Thyroid gland (tissue), 4 donors: ENCODE measurements around the gene PORCN. TPM values are rescaled to one million over a fixed set of nuclear protein-coding genes. Genes with fewer than 3 reads are reported as not detected.

Source experiments
- DNase-seq, 2 donors: peaks; one replicate each; pipeline ENCODE4 v3.0.0-alpha.2; 2019
- H3K27ac ChIP-seq, 3 donors: fragments of 200-600 bp; sonication (generic); 1 replicate in 2 of 3; 2 replicates in 1 of 3; pipeline ENCODE4 v1.5.1; 2016 to 2019; ENCODE audit warnings: mild to moderate bottlenecking in 1 of 3, moderate library complexity in 1 of 3
- H3K27me3 ChIP-seq: fragments of 200-600 bp; sonication (generic); one replicate; pipeline ENCODE4 v1.5.1; 2019
- H3K36me3 ChIP-seq, 2 donors: fragments of 200-600 bp; sonication (generic); one replicate each; pipeline ENCODE4 v1.5.1; 2016 to 2019
- H3K4me1 ChIP-seq, 2 donors: fragments of 200-600 bp; sonication (generic); one replicate each; pipeline ENCODE4 v1.5.1; 2017 to 2019
- H3K4me3 ChIP-seq, 3 donors: fragments of 200-600 bp; sonication (generic); replicated peaks in 1 of 3; 1 replicate in 2 of 3; 2 replicates in 1 of 3; pipeline ENCODE4 v1.5.1; 2016; ENCODE audit warnings: mild to moderate bottlenecking in 1 of 3
- H3K9me3 ChIP-seq: fragments of 200-600 bp; sonication (generic); one replicate; pipeline ENCODE4 v1.5.1; 2017
- POLR2A ChIP-seq, 2 donors: fragments of 450-650 bp; IDR thresholded peaks; one replicate each; pipeline ENCODE4 v1.6.1; 2017; ENCODE audit warnings: antibody characterized with exemption in 2 of 2, mild to moderate bottlenecking in 2 of 2, moderate library complexity in 1 of 2
- WGBS, 2 donors: methylation state at CpG; one replicate each; pipeline ENCODE4 v1.1.5; 2017; 5-methylcytosine and 5-hydroxymethylcytosine counted together
- intact Hi-C: fragments of 100-400 bp; cut with DNase I; formaldehyde crosslinking; loops from one replicate; pipeline ENCODE4 v1.15.1; 2023
- total RNA-seq, 4 donors: library from RNA; depleted of rRNA; stranded (reverse); fragments of >200 nt; gene quantifications; one replicate each; pipeline ENCODE4 v1.2.3, GENCODE V29; 2016
- TF ChIP-seq, protein P1 (sequence below), 6 experiments: fragments of 200-600 bp in 3 of 6; fragments of 450-650 bp in 3 of 6; sonication (generic) in 3 of 6; IDR thresholded peaks; one replicate each; pipeline ENCODE4 v1.5.1; 2016 to 2019; ENCODE audit warnings: antibody characterized with exemption in 6 of 6, mild to moderate bottlenecking in 2 of 6, inconsistent platforms in 1 of 6, moderate library complexity in 1 of 6

Gene PORCN
- total RNA-seq, 4 donors from 2014 or later: 14.5 to 36.4 (median 21.4) TPM

DNA sequence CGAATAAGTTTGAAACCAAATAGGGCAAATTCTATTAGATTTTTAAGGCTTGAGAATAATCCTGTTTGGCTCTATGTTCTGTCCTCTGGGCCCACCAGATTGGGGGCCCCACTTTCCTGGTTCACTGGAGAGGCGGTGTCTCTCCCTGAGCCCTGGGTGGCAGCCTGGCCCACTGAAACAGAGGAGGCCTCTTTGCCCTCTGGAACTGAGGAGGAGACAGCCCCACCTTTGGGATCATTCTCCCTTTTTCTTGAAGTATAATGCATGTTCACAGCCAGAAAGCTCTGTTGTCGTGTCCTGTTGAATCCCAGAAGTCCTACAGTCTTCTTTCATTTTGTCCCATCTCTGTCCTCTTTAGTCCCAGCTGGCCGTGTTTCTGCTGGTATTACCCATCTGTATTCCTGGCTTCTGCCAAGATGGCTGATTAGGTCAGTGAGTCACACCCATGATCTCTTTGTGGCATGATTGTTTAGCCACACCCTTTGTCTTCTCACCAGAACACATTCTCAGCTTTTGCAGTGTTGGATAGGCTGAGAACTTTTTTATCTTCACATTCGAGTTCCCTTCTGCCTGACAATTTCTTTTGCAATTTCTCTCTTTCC, 22.7 kb downstream of the PORCN start:
- Histone ChIP-seq H3K4me1 (no peaks in the 10 kb centered on the region), H3K27ac (peak overlapping the region in 1 of 3 donors; percentile 36), H3K4me3 (no peak overlapping the region), H3K9me3 (no peaks in the 10 kb centered on the region), H3K36me3 (no peaks in the 10 kb centered on the region), H3K27me3 (no peaks in the 10 kb centered on the region)
- WGBS, 2 donors: 71 to 81% methylated on average over 5 of the region's 5 CpGs
- intact Hi-C loops: no loop called here
- no peak for DNase-seq
- TF ChIP-seq, protein P1, sequence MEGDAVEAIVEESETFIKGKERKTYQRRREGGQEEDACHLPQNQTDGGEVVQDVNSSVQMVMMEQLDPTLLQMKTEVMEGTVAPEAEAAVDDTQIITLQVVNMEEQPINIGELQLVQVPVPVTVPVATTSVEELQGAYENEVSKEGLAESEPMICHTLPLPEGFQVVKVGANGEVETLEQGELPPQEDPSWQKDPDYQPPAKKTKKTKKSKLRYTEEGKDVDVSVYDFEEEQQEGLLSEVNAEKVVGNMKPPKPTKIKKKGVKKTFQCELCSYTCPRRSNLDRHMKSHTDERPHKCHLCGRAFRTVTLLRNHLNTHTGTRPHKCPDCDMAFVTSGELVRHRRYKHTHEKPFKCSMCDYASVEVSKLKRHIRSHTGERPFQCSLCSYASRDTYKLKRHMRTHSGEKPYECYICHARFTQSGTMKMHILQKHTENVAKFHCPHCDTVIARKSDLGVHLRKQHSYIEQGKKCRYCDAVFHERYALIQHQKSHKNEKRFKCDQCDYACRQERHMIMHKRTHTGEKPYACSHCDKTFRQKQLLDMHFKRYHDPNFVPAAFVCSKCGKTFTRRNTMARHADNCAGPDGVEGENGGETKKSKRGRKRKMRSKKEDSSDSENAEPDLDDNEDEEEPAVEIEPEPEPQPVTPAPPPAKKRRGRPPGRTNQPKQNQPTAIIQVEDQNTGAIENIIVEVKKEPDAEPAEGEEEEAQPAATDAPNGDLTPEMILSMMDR (IDR thresholded peaks at IDR 0.05): no peak
- TF ChIP-seq POLR2A (IDR thresholded peaks at IDR 0.05): no peak

- 90 to 100% methylated on average over 1 of the region's 1 CpG for WGBS, 2 donors
- Histone ChIP-seq H3K27ac (peak overlapping the region in 1 of 3 donors; percentile 36), H3K36me3 (no peaks in the 10 kb centered on the region), H3K9me3 (no peaks in the 10 kb centered on the region), H3K4me1 (no peaks in the 10 kb centered on the region), H3K27me3 (no peaks in the 10 kb centered on the region), H3K4me3 (no peak overlapping the region)
- intact Hi-C loops: no loop called here
- TF ChIP-seq, protein P1 (IDR thresholded peaks at IDR 0.05): no peak
- TF ChIP-seq POLR2A (IDR thresholded peaks at IDR 0.05): no peak
- DNase-seq: no peak
Measured at GRCh38 chrX:48532161-48532560, 23.4 kb downstream of the PORCN start.

DNA sequence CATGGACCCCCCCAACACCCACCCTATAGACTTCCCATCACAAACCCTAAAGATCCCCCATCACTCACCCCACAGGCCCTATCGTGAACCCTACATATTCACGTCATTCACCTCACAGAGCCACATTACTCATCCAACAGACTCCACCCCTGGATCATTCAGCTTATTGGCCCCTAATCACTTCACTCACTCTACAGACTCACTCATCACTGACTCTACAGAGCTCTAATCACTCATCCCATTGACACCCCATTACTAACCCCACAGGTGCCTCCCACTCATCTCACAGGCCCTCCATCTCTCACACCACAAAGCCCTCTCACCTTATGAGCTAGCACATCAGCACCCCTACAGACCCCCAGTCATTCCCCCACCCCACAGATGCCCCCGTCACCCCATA, 24.4 kb downstream of the PORCN start:
- DNase-seq: no peak
- no peak overlapping the region for H3K27ac ChIP-seq
- no peak overlapping the region for H3K4me3 ChIP-seq
- no peaks in the 10 kb centered on the region for H3K36me3 ChIP-seq
- TF ChIP-seq POLR2A (IDR thresholded peaks at IDR 0.05): no peak
- TF ChIP-seq, protein P1 (IDR thresholded peaks at IDR 0.05): no peak
- WGBS, 2 donors: 97 to 98% methylated on average over 3 of the region's 3 CpGs
- intact Hi-C loops: no loop called here
- H3K9me3 ChIP-seq: no peaks in the 10 kb centered on the region
- H3K4me1 ChIP-seq: no peaks in the 10 kb centered on the region
- H3K27me3 ChIP-seq: no peaks in the 10 kb centered on the region

- H3K9me3 ChIP-seq: no peaks in the 10 kb centered on the region
- H3K4me1 ChIP-seq: peaks cover 6% of the 10 kb centered on the region in 2 donors
- DNase-seq: no peak
- no peaks in the 10 kb centered on the region for H3K27me3 ChIP-seq
- intact Hi-C loops: no loop called here
- TF ChIP-seq, protein P1 (IDR thresholded peaks at IDR 0.05): no peak
- no peak for TF ChIP-seq POLR2A (IDR thresholded peaks at IDR 0.05)
- WGBS, 2 donors: 75 to 94% methylated on average over 14 to 17 of the region's 23 CpGs
- H3K36me3 ChIP-seq: no peaks in the 10 kb centered on the region
- peak overlapping the region in 1 of 3 donors; percentile 50 for H3K4me3 ChIP-seq
- H3K27ac ChIP-seq: peak overlapping the region; percentile 5 to 89 (median 76)
Measured at GRCh38 chrX:48538641-48539344, 30.0 kb downstream of the PORCN start.
